ENCODE results near the gene RAB40A. TPM values are rescaled to one million over a fixed set of nuclear protein-coding genes. Genes with fewer than 3 reads are reported as not detected.

The RAB40A gene
- total RNA-seq, 1 donor from 2014 or later = 0.23 TPM

DNA sequence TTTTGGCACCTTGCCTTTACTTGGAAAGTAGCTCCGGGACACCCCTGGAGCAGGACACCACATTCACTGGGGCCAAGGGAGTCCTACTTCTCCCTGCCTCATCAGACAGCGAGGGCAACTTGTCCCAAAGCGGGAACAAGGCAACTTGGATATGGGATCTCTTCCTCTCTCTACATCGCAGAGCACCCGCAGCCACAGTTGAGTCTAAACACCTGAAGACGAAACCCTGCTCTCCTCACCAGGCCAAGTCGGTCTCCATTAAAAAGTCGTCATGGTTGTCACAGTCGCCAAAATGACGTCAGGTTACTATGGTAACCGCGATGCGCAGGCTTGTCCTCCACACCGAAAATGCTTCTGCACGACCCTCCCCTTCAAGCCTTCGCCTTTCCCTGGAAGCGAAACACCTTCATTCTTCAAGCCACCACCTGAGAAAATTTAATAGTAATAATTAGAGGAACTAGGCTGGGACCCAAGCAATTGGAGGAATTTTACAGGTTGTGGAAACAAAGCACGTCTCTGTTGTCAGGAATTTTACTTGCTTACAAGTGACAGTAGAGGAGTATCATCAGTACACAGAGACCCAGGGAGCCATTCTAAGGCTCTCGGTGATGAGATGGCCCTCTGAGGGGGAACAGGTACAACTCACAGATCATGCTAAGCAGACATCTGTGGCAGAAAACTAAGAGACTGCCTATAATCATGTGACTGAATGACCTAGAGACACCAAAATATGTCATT, 35.6 kb upstream of the RAB40A start:
- DNase-seq (ENCODE audit: low read depth) = no peak
- TF ChIP-seq, protein P1, sequence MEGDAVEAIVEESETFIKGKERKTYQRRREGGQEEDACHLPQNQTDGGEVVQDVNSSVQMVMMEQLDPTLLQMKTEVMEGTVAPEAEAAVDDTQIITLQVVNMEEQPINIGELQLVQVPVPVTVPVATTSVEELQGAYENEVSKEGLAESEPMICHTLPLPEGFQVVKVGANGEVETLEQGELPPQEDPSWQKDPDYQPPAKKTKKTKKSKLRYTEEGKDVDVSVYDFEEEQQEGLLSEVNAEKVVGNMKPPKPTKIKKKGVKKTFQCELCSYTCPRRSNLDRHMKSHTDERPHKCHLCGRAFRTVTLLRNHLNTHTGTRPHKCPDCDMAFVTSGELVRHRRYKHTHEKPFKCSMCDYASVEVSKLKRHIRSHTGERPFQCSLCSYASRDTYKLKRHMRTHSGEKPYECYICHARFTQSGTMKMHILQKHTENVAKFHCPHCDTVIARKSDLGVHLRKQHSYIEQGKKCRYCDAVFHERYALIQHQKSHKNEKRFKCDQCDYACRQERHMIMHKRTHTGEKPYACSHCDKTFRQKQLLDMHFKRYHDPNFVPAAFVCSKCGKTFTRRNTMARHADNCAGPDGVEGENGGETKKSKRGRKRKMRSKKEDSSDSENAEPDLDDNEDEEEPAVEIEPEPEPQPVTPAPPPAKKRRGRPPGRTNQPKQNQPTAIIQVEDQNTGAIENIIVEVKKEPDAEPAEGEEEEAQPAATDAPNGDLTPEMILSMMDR (conservative IDR thresholded peaks at IDR 0.05; ENCODE audit: low read depth, low read length) = no peak
- peak overlapping the region; percentile 58 for H3K4me3 ChIP-seq (ENCODE audit: low read depth, low read length)

DNA sequence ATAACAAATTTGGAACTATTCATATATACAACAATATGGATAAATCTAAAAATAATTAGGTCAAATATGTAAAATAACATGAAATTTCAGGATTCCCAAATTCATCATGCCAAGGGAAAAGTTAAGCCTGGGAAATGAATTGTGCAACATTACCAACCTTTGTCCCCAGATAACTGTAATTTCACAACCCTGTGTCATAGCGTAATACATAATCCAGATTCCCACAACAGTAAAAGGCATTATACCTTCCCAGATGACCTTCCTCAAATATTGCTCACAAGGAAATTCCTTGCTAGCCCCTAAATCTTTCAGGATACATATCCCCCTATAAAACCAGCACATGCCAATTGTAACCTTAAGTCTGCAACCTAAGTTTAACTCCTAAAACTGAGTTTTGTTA, 32.9 kb upstream of the RAB40A start:
- no peak for DNase-seq (ENCODE audit: low read depth)
- TF ChIP-seq, protein P1 (conservative IDR thresholded peaks at IDR 0.05; ENCODE audit: low read depth, low read length) = no peak

DNA sequence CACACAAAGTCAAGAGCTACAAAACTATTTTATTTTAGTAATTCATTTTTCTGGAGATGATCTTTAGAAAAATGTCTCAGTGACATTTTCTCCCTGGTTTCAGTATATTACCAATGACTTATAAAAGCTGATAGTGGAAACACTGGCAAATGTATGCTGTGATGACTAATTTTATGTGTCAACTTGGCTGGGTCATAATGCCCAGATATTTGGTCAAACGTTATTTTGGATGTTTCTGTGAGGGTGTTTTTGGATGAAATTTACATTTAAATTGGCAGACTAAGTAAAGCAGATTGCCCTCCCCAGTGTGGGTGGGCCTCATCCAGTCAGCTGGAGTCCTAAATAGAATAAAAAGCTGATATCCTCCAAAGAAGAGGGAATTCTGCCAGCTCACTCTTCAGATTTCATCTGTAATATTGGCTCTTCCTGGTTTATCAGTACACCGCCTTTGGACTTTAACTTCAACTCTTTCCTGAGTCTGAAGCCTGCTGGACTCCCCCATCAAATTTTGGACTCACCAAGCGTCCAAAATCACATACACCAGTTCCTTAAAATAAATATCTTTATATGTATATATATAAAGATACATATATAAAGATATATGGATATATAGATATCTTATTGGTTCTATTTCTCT, 31.2 kb upstream of the RAB40A start:
- H3K4me3 ChIP-seq (ENCODE audit: low read depth, low read length) = no peak overlapping the region
- no peak for DNase-seq (ENCODE audit: low read depth)
- TF ChIP-seq, protein P1 (conservative IDR thresholded peaks at IDR 0.05; ENCODE audit: low read depth, low read length) = no peak

More for the DNA sequence above, 32.9 kb upstream of the RAB40A start:
- H3K4me3 ChIP-seq (ENCODE audit: low read depth, low read length) = no peak overlapping the region

DNA sequence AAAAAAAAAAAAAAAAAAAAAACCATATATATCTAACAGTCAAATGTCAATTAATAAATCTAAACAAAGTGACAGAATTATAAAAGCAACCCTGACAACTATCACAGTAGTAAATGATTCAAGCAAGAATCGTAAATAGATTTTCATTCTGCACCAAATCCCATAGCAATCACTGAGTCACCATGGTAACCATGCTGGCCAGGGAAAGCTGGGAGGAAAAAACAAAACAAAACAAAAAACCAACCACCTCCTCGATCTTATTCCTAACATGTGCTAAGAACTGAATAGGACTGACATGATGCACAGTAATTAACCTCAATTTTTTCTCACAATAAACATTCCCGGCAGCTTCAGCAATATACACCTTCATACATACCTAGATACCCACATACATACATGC, 30.6 kb upstream of the RAB40A start:
- no peak overlapping the region for H3K4me3 ChIP-seq (ENCODE audit: low read depth, low read length)
- no peak for DNase-seq (ENCODE audit: low read depth)
- TF ChIP-seq, protein P1 (conservative IDR thresholded peaks at IDR 0.05; ENCODE audit: low read depth, low read length) = no peak

- H3K4me3 ChIP-seq (ENCODE audit: low read depth, low read length) = no peak overlapping the region
- DNase-seq (ENCODE audit: low read depth) = no peak
- TF ChIP-seq, protein P1 (conservative IDR thresholded peaks at IDR 0.05; ENCODE audit: low read depth, low read length) = no peak
Observed at GRCh38 chrX:103540145-103540544, 20.9 kb upstream of the RAB40A start.

- no peak overlapping the region for H3K4me3 ChIP-seq (ENCODE audit: low read depth, low read length)
- TF ChIP-seq, protein P1 (conservative IDR thresholded peaks at IDR 0.05; ENCODE audit: low read depth, low read length) = no peak
- no peak for DNase-seq (ENCODE audit: low read depth)
Observed at GRCh38 chrX:103539695-103540094, 20.4 kb upstream of the RAB40A start.

Measured in epithelial cell of proximal tubule (primary cell).